GM19452 (cell line): ENCODE results near the gene ZFAND3.
"Not testable (repeated sequence)": the region's sequence is repeated elsewhere in the genome, so short reads cannot be mapped to it uniquely, and the experiment has no call there.

ENCODE experiments used
- ATAC-seq: cut with Tn5 transposase; IDR thresholded peaks from one replicate; pipeline ENCODE4 v1.9.1; 2021; ENCODE audit not compliant: unreplicated experiment

Gene ZFAND3

DNA sequence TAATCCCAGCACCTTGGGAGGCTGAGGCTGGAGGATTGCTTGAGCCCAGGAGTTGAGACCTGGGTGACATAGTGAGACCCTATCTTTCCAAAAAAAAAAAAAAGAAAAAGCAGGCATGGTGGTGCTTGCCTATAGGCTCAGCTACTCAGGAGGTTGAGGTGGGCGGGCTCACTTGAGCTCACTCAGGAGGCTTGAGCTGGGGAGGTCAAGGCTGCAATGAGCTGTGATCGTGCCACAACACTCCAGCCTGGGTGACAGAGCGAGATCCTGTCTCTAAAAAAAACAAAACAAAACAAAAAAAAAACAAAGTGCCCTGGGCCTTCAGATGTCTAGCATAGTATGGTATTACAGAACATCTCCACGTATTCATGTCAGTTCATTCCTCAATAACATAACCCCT, 42.9 kb downstream of the ZFAND3 start:
- no peak for ATAC-seq

DNA sequence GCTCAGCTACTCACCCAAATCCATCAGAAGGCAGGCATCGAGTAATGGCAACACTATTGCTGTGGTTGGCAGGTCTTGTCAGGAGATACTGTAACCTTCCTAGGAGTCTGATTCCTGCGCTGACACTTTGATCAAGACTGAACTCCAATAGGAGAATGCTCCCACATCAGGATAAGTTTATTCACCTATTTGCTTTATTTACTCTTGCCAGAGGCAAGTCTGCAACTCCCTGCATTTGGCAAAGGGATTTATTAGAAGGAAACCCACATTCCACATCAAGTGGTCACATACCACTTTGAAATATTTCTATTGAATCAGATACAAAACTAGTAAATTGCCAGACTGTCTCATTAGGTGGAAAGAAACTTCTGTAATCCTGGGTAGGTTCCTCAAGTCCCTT, 43.5 kb downstream of the ZFAND3 start:
- ATAC-seq, result no peak

DNA sequence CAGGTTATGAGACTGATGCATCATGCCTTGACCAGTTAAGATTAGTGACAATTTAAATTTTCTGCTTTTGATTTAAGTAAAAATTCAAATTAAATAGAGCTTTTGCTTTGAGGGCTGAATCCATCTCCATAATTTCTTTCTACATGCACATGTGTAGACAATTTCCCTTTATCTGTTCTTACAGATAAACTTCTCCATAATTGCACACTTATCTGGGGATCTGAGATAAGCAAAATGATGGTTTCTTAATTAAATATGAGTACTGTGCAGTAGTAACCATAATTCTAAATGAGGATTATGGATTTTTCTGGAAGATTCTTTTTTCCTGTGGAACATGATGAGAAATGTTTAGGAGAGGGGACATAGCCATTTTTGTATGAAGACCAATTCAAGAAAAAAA, 44.7 kb downstream of the ZFAND3 start:
- ATAC-seq, result no peak

DNA sequence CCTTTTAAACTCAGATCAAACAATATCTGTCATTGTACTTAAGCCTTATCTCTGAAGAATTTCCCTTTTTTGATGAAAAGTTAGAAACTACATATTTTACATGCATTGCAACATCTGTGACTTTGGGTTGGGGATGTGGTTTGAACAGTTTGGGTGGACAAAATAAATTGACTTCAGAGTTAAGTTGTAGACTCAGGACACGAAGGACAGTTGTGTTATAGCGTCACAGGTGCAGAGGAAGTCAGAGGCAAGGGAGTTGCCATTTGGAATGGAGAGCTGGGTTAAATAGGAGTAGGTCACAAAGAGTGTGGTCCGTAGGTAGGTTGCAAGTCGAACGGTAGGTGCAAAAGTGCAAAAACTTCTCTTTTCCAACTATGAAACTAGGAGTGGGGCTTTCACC, 46.0 kb downstream of the ZFAND3 start:
- no peak for ATAC-seq

DNA sequence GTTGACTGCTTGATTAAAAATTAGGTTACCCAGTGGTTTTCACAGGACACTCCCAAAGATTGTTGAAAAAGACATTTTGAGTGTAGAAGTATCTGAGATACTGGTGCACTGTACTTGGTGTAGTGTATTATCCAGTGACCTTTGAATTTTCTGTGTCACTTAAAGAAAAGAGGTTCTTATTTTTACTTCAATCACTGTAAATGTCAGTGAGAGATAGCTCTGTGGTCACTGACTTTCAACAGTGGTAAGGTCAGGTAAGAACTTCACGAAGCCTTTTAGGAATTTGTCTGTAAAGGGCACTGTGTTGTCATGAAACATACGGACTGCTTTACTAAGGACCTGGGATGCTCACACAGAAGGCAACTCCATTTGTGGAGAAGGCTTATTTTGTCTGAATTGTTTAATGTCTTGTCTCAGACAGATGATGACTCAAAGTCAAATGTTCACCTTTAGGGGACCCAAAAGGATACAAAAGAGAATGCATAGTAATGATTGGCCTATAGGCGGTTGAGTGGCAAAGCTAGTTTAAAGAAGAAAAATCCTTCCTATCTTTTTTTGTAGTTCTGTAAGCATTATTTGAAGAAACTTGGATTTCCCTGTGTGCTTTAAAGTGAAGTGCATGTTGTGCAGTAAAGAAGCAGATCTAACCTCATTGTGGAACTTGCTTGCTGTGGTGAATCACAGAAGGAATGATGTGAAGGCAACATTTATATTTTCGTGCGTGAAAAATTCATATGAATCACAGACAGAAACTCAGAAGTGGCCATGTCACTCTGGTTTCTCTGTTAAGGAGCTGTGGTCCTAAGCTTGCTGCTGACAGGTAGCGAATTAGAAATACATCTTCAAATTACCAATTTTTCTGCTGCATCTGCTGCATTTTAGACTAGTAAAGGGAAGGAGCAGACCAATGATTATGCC, 47.3 kb downstream of the ZFAND3 start:
- ATAC-seq, result no peak

DNA sequence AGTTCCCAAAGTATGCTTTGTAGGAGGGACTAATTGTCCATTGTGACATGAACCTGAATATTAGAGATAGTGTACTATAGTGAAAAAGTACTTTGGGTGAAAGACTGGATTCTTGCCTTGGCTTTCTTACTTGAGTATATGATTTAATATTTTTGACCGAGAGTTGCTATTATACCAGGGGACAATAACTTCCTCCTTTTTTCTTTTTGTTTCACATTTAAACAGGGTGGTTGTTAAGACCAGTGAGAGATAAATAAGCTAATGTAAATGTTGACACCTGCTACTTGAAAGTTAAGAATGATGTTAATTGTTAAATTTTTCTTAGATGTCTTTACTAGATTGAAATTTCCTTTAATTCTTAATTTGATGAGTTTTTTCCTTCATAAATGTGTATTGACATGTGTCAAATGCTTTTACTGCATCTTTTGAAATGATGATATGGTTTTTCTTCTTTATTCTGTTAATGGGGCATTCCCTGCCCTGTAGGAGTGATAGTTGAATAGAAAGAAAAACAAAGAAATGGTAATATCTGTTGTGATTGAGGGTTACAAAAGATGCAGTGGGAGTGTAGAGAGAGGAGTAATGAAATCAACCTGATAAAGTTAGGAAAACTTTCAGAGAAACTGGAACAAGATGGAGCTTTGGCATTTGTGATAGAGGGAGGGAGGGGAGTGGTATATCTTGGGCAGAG, 48.4 kb downstream of the ZFAND3 start:
- ATAC-seq, result no peak

DNA sequence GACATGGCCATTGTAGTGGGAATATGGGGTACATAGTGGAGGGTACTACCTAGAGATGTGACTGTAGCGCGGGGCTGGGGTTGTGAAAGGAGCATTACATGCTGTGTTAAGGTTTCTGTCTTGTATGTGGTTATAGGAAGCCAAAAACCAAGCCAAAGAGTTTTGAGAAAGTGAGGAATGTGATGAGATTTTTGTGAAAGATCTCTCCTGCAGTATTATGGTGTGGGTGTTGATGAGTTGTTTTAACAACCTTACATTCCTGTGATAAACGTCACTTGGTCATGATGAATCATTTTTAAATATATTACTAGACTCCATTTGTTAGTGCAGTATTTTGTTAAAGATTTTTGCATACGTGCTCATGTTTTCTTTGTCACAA, 48.9 kb downstream of the ZFAND3 start:
- ATAC-seq, result no peak

DNA sequence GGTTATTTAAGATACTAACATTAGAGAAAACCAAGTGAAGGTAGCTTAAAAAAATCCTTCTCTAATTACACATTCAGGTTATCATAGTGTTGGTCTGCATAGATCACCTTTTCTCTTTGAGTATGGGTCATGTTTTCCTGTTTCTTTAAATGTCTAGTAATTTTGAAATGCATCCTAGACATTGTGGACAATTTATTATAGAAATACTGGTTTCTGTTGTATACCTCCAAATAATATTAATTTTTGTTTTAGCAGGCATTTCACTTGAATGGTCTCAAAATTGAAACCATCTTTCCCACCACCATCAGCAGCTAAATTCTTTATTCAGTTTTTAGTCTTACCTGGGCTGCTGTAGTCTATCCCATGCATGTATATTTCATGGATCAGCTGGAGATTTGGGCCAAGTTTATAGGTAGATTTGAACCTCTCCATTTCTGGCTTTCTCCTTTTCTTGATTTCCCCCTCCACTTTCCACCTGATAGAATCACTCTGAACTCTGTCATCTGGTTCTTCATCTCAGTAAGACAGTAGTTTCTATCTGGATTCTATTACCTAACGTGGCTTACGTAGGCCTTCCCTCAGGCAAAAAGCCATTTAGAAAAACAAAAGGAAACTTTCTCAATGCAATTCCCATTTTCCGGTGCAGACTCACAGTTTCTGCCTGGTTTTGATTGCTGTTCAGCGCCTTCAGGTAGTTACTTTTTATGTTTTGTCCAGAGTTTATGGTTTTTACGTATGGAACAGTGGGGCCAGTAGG, 52.3 kb downstream of the ZFAND3 start:
- ATAC-seq, result no peak

DNA sequence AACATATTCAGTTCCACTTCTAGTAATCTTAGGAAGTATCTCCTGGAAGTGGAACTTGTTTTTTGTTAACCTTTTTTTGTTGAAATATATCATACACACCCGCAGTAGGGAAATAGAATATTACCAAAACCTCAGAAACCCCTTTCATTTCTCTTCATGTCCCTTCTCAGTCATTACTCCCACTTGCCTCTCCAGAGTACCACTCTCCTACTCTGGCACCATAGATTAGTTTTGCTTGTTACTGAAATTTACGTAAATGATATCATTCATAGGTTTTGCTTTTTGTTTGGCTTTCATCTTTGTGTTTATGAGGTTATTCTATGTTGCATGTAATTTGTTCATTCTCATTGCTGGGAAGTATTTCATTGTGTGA, 52.8 kb downstream of the ZFAND3 start:
- ATAC-seq, result no peak

DNA sequence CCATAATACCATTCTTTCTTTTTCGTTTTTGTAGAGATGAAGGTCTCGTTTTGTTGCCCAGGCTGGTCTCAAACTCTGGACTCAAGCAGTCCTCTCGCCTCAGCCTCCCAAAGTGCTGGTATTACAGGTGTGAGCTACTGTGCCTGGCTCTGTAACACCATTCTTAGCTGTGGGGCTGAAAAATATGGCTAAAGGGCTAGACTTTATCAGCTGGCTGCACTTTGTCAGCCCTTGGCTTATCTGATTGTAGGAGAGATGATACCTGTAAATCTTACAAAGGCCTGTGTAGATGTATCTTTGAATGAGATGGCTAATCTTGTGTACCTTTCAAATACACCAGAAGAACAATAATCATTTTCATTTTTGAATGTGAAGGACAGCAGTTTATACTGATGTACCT, 55.2 kb downstream of the ZFAND3 start:
- ATAC-seq, result no peak

DNA sequence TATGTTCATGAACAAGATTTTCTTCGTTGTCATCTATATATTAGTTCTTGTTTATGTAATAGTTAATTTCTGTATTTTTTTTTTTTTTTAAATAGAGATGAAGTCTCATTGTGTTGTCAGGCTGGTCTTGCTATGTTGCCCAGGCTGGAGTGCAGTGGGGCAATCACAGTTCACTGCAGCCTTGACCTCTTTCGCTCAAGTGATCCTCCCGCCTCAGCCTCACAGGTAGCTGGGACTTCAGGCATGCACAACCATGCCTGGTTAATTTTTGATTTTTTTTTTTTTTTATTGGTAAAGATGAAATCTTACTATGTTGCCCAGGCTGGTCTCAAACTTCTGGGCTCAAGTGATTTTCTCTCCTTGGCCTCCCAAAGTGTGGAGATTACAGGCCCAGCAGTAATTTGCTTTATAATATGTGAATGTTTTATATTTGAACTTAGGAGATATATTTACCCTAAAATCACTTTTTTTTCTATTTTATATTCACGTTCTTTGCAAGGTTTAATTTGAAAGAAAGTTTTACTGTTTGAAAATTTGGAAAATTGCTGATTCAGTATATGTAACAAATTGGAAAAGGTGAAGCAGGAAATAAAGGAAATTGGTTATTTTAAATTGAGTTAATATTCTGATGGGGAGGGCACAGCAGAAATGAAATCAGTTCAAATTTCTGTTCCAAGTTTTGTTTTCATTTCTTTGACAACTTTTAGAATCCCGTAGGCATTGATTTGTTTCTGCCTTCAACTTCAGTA, 56.2 kb downstream of the ZFAND3 start:
- ATAC-seq, result no peak

DNA sequence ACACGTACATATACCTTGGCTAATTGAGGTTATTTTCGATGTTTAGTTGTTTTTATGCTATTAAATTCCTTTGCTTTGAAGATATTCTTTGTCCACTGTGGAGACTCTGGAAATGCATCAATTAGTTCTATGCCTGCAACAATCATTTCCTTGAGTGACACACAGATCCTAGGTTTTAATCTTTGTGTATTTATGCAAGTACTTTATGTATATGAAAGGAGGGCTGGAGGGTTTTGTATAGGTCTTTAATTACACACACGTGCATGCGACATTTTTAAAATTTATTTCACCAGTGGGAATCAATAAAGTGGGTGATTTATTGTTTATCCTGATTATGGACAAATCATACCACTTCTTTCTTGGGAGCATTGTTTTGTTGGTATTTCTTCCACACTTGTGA, 57.3 kb downstream of the ZFAND3 start:
- no peak for ATAC-seq

DNA sequence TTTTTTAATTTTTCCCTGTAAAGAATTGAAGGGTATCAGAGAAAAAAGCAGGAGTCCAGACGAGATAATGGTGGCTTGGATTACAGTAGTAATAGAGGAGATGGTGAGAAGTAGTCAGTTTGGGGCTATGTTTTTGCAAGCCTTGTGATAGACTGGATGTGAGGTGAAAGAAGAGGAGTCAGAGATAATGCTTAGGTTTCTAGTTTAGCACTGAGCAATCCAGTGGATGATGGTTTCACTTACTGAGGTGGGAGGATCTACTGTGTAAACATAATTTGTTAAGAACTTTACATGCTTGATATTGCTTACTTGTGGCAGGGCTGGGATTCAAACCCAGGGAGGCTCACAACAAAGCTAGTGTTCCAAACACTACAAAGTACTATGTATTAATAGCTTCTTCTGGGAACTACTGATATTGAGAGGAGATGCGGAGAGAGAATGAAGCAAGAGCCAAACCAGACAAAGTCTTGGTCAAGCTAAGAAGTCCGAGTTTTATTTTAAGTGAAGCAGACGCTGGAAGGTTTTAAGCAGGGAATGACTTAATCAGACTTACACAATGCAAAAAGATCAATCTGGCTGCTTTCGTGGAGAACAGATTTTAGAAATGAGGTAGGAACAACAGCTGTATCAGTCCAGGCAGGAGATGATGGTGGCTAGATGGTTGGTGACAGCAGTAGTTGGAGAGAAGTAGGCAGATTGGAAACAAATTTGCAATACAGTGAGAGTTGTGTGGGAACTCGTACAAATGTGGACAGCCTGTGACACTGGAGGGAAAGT, 58.0 kb downstream of the ZFAND3 start:
- no peak for ATAC-seq

DNA sequence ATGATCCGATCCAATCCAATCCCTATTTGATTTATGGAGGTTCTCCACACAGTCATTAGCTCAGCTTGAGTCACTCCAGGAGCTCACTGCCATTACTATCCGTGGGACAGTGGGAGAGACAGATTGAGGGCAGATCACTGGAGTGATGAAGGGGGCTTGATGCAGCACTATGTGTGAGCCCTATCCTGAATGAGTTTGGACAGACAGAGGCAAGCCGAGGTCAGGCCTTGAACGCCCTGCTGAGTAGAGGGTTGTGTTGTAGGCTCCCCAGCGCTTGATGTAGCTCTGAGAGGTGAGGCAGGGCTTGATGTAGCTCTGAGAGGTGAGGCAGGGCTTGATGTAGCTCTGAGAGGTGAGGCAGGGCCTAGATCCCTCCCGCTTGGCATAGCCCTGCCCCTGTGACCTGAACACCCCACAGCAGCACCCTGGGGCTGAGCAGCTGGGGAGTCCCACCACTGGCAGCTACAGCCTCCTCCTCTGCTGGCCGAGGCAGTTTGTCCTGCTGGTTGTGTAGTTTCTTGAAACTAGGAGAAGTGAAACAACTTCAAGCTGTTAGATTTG, 58.7 kb downstream of the ZFAND3 start:
- ATAC-seq, result no peak

DNA sequence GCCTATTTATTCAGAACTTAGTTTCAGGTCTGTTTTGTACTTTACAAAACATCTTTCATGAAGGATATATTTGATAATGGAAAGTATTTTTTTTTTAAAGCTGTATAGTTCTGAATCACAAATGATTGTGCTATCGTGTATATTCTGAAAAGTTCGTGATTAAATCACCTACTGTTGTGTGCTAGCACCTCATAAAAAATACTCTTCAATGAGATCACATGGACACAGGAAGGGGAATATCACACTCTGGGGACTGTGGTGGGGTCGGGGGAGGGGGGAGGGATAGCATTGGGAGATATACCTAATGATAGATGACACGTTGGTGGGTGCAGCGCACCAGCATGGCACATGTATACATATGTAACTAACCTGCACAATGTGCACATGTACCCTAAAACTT, 61.1 kb downstream of the ZFAND3 start:
- not testable (repeated sequence) for ATAC-seq

DNA sequence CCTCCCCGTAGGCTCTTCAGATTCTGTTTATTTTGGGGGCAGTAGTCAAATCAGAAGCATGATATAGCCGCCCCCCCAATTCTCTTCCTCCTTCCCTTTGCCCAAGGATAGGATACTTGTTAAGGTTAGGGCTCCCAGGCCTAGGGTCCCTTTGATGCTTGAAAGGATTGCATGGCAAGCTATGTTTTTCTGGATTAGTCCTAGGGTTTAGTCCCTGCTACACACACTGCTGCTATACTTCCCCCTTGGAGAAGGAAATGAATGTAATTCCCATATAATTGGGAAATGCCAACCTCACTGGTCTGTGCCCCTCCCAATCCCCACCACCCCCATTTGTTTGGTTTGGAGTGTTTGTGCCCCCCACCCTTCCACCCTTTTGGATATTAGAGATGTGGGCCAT, 62.8 kb downstream of the ZFAND3 start:
- no peak for ATAC-seq

DNA sequence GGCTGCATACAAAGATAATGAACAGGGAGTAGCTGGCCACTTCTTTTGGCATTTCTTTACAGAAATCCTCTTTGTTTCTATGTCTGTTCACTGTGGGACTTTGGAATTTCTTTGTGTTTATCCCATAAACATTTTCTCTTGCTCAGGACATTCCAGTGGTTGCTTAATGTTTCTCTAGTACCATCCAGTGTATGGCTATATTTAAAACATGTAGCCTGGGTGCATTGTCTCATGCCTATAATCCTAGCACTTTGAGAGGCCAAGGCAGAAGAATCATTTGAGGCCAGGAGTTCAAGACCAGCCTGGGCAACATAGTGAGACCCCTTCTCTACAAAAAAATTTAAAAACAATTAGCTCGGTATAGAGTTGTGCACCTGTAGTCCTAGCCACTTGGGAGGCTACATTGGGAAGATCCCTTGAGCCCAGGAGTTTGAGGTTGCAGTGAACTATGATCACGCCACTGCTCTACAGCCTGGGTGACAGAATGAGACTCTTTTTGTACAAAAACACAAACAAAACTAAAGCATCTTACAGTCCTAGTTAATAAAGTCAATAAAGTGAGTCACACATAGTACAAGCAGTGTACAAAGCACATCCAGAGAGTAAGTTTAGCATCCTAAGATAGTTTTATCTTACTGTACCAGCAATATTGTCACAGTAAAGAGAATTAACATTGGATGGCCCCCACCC, 63.3 kb downstream of the ZFAND3 start:
- no peak for ATAC-seq

DNA sequence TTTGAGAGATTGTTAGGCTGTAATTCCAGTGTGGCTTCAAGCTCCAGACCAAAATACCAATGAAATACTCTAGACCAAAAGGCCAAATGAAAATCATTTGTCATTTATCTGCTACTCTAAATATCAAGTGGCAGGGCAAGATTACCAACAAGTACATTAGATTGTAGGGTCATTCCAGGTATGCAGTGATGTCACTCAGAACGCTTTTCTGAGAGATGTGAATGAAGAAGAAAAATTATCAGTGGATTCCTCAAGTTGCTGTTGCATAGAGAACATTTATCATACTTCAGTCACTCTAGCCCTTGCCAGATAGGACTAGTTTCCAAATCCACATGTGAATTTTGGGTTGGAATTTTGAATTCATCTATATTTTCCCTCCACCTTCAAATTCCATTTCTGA, 65.0 kb downstream of the ZFAND3 start:
- ATAC-seq, result no peak

DNA sequence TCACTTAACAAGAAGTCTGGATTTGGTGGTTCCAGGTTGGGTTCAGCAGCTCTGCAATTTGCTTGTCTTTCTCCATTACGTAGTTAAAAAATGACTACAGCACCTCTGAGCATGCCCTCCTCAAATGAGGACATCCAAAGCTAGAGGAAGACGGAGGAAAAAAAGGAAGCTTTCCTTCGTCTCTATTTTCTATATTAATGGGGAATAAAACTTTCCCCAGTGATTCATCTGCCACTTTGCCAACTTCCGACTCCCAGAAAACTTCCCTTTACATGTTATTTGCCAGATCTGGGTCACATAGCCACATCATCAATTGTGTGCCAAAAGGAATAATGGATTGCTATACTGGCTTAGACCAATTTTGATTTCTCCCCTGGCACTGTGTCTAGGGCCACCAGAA, 69.5 kb downstream of the ZFAND3 start:
- no peak for ATAC-seq
